Hepatocyte (in vitro differentiated cells): ENCODE measurements around the gene MBNL1.

Experiments
- CTCF ChIP-seq: fragments of 200-600 bp; sonication (generic); IDR thresholded peaks from 2 replicates; pipeline ENCODE4 v1.5.1; 2016; ENCODE audit warnings: antibody characterized with exemption, mild to moderate bottlenecking; ENCODE audit not compliant: poor library complexity
- EZH2 ChIP-seq: fragments of 200-600 bp; sonication (generic); IDR thresholded peaks from 2 replicates; pipeline ENCODE4 v1.6.1; 2016; ENCODE audit warnings: antibody characterized with exemption, mild to moderate bottlenecking, borderline replicate concordance
- EZH2phosphoT487 ChIP-seq: fragments of 200-600 bp; sonication (generic); IDR thresholded peaks from one replicate; pipeline ENCODE4 v1.6.1; 2018; ENCODE audit warnings: antibody characterized with exemption, mild to moderate bottlenecking, low read depth, moderate library complexity; ENCODE audit not compliant: unreplicated experiment, severe bottlenecking

- TF ChIP-seq EZH2 (no peak), CTCF (no peak), EZH2phosphoT487 (no peak)
Measured at GRCh38 chr3:152436707-152437590, 168.2 kb downstream of the MBNL1 start.
